HepG2 (cell line): ENCODE measurements around the gene PDPR. TPM values are rescaled to one million over a fixed set of nuclear protein-coding genes. Genes with fewer than 3 reads are reported as not detected.

Source experiments
- DNMT3B ChIP-seq: conservative IDR thresholded peaks from 2 replicates; pipeline ENCODE4 v1.6.1; 2016; ENCODE audit warnings: missing biosample characterization, control low read depth
- FOSL1 ChIP-seq: sonication (generic); formaldehyde crosslinking; IDR thresholded peaks from 2 replicates; pipeline ENCODE4 v1.9.0; 2021; ENCODE audit warnings: missing genetic modification reagents, borderline replicate concordance
- FOXP1 ChIP-seq, 2 experiments: fragments of 450-650 bp in 1 of 2; IDR thresholded peaks; 2 replicates each; pipeline ENCODE4 v1.6.1; 2017 to 2018; ENCODE audit warnings: antibody characterized with exemption in 1 of 2
- GFI1 ChIP-seq: sonication (generic); formaldehyde crosslinking; IDR thresholded peaks from 2 replicates; pipeline ENCODE4 v1.5.0; 2020; ENCODE audit warnings: missing genetic modification reagents, mild to moderate bottlenecking, borderline replicate concordance
- GMEB2 ChIP-seq: IDR thresholded peaks from 2 replicates; pipeline ENCODE4 v1.6.1; 2016; ENCODE audit warnings: missing biosample characterization, missing genetic modification reagents, low read depth
- MLLT10 ChIP-seq: sonication (generic); formaldehyde crosslinking; IDR thresholded peaks from 2 replicates; pipeline ENCODE4 v1.4.0; 2020; ENCODE audit warnings: missing genetic modification reagents
- MYPOP ChIP-seq: sonication (generic); formaldehyde crosslinking; IDR thresholded peaks from 2 replicates; pipeline ENCODE4 v1.8.1; 2023; ENCODE audit warnings: mild to moderate bottlenecking, moderate library complexity, missing genetic modification reagents
- MZF1 ChIP-seq: sonication (generic); formaldehyde crosslinking; IDR thresholded peaks from 2 replicates; pipeline ENCODE4 v1.8.1; 2023; ENCODE audit warnings: mild to moderate bottlenecking, missing genetic modification reagents, borderline replicate concordance
- NCOA1 ChIP-seq: sonication (generic); formaldehyde crosslinking; IDR thresholded peaks from 2 replicates; pipeline ENCODE4 v1.9.0; 2021; ENCODE audit warnings: missing genetic modification reagents
- NR2F1 ChIP-seq, 2 experiments: fragments of 450-650 bp in 1 of 2; formaldehyde crosslinking in 1 of 2; IDR thresholded peaks; 2 replicates each; pipeline versions ENCODE4 v1.5.0 to v1.6.1; 2016 to 2020; ENCODE audit warnings: mild to moderate bottlenecking in 1 of 2, missing compliant biosample characterization in 1 of 2, missing genetic modification reagents in 1 of 2, moderate library complexity in 1 of 2
- RBM39 ChIP-seq: fragments of 200-400 bp; formaldehyde crosslinking; IDR thresholded peaks from one replicate; pipeline ENCODE4 v1.6.1; 2018; ENCODE audit warnings: antibody characterized with exemption, mild to moderate bottlenecking, low read depth, low read length; ENCODE audit not compliant: poor library complexity, severe bottlenecking
- RFXANK ChIP-seq: IDR thresholded peaks from 2 replicates; pipeline ENCODE4 v1.6.1; 2016
- SNAPC5 ChIP-seq: sonication (generic); formaldehyde crosslinking; IDR thresholded peaks from 2 replicates; pipeline ENCODE4 v1.8.1; 2023; ENCODE audit warnings: mild to moderate bottlenecking, missing genetic modification reagents, borderline replicate concordance
- SPEN ChIP-seq: sonication (generic); formaldehyde crosslinking; IDR thresholded peaks from 2 replicates; pipeline ENCODE4 v1.5.1; 2020; ENCODE audit warnings: low read depth, mild to moderate bottlenecking, missing genetic modification reagents
- SRY ChIP-seq: sonication (generic); formaldehyde crosslinking; IDR thresholded peaks from 2 replicates; pipeline ENCODE4 v1.8.0; 2022; ENCODE audit warnings: mild to moderate bottlenecking, missing genetic modification reagents
- TBP ChIP-seq: sonication (generic); formaldehyde crosslinking; IDR thresholded peaks from 2 replicates; pipeline ENCODE4 v1.5.0; 2020; ENCODE audit warnings: missing genetic modification reagents
- TCF12 ChIP-seq, 2 experiments: fragments of 450-650 bp in 1 of 2; sonication (generic) in 1 of 2; formaldehyde crosslinking in 1 of 2; IDR thresholded peaks; 2 replicates each; pipeline versions ENCODE4 v1.6.1 to v1.8.0; 2017 to 2022; ENCODE audit warnings: antibody characterized with exemption in 1 of 2, mild to moderate bottlenecking in 1 of 2, missing genetic modification reagents in 1 of 2, moderate library complexity in 1 of 2
- ZNF549 ChIP-seq: sonication (generic); formaldehyde crosslinking; IDR thresholded peaks from 2 replicates; pipeline ENCODE4 v1.5.0; 2020; ENCODE audit warnings: missing genetic modification reagents
- ZNF557 ChIP-seq: sonication (generic); formaldehyde crosslinking; IDR thresholded peaks from 2 replicates; pipeline ENCODE4 v1.4.0; 2020; ENCODE audit warnings: missing genetic modification reagents
- ZNF687 ChIP-seq: sonication (generic); formaldehyde crosslinking; IDR thresholded peaks from 2 replicates; pipeline ENCODE4 v1.5.1; 2020; ENCODE audit warnings: mild to moderate bottlenecking, missing genetic modification reagents, moderate library complexity
- ZNF703 ChIP-seq: sonication (generic); formaldehyde crosslinking; IDR thresholded peaks from 2 replicates; pipeline ENCODE4 v1.5.1; 2020; ENCODE audit warnings: missing genetic modification reagents, mild to moderate bottlenecking, moderate library complexity, borderline replicate concordance
- ZSCAN25 ChIP-seq: sonication (generic); formaldehyde crosslinking; IDR thresholded peaks from 2 replicates; pipeline ENCODE4 v1.8.0; 2022; ENCODE audit warnings: mild to moderate bottlenecking, missing genetic modification reagents
- ZSCAN9 ChIP-seq: IDR thresholded peaks from 2 replicates; pipeline ENCODE4 v1.6.1; 2016; ENCODE audit warnings: borderline replicate concordance
- polyA plus RNA-seq, 8 experiments: library from polyadenylated mRNA; depleted of rRNA in 3 of 8; stranded (reverse) in 7 of 8; unstranded in 1 of 8; fragments of >200 nt; fragmentation: Illumina TruSeq in 4 of 8; extraction: Trizol in 4 of 8; gene quantifications; 2 replicates each; pipeline versions ENCODE4 v1.2.1 to v1.2.3, GENCODE V29; 2011 to 2016; ENCODE audit warnings: low read depth in 4 of 8, missing spikeins in 1 of 8, mixed read lengths in 1 of 8; ENCODE audit not compliant: insufficient read depth in 1 of 8
- total RNA-seq, 5 experiments: library from RNA; depleted of rRNA; stranded (reverse); fragments of >200 nt; fragmentation: Illumina TruSeq; extraction: Trizol; gene quantifications; 2 replicates each; pipeline ENCODE4 v1.2.3, GENCODE V29; 2016; ENCODE audit warnings: low read depth in 1 of 5

The PDPR gene
- total and polyA plus RNA-seq, 2 of the 13 experiments (the other 11 are each of a cell fraction or from before 2014, with no cell fraction given): 19.5 to 29.9 TPM

GRCh38 chr16:70157477-70158260, 43.5 kb downstream of the PDPR start (continued):
- TF ChIP-seq GMEB2 (no peak), ZNF703 (no peak; the same call in 1 of the 2 replicates), MLLT10 (CRISPR knock-in tag) (no peak), ZNF557 (peak; percentile 25; the same call in 1 of the 2 replicates), ZSCAN25 (CRISPR knock-in tag) (peak; percentile 69), MYPOP (CRISPR knock-in tag) (peak; percentile 83), NR2F1 (CRISPR knock-in tag; IDR thresholded peaks at IDR 0.05) (peak in 1 of 2 experiments; percentile 75; a peak in 3 of 4 replicates), ZSCAN9 (peak; percentile 92), FOXP1 (IDR thresholded peaks at IDR 0.05) (peak; percentile 28; the same call in 1 of the 2 replicates), FOXP1 (CRISPR knock-in tag; IDR thresholded peaks at IDR 0.05) (peak; percentile 47), MZF1 (CRISPR knock-in tag) (no peak), NCOA1 (CRISPR knock-in tag) (no peak), SPEN (CRISPR knock-in tag) (peak; percentile 78), FOSL1 (CRISPR knock-in tag) (no peak), SRY (CRISPR knock-in tag) (no peak), GFI1 (peak; percentile 92), SNAPC5 (CRISPR knock-in tag) (peak; percentile 80; the same call in 1 of the 2 replicates), DNMT3B (CRISPR knock-in tag) (no peak), ZNF687 (CRISPR knock-in tag) (peak; percentile 28), TBP (CRISPR knock-in tag) (no peak), TCF12 (IDR thresholded peaks at IDR 0.05) (no peak), TCF12 (CRISPR knock-in tag; IDR thresholded peaks at IDR 0.05) (no peak; the same call in 1 of the 2 replicates), RBM39 (no peak), RFXANK (no peak; the same call in 1 of the 2 replicates), ZNF549 (CRISPR knock-in tag) (no peak)
